OCI-LY7 (cell line): ENCODE measurements around the gene ATR. TPM values are rescaled to one million over a fixed set of nuclear protein-coding genes. Genes with fewer than 3 reads are reported as not detected.
A peak's percentile ranks its signal among the peaks of the same experiment; 100 is the strongest.

ENCODE experiments used
- BruUV-seq: library from RNA; stranded (reverse); fragments of 400-500 nt; replicated peaks from 2 replicates; lab custom pipeline; 2021; lab: Mats Ljungman, UMichigan
- CTCF ChIA-PET: fragments of 300-600 bp; sonication (Branson Sonifier 250); formaldehyde crosslinking; loops from one replicate; lab custom pipeline; 2022; ENCODE audit warnings: antibody characterized with exemption; ENCODE audit not compliant: unreplicated experiment; lab: Charles Lee
- POLR2A ChIA-PET: fragments of 300-600 bp; sonication (Branson Sonifier 250); formaldehyde crosslinking; loops from one replicate; lab custom pipeline; 2022; ENCODE audit warnings: antibody characterized with exemption; lab: Charles Lee
- DNase-seq: peaks from one replicate; pipeline ENCODE4 v3.0.0-alpha.2; 2015; ENCODE audit warnings: low spot score
- H2AFZ ChIP-seq: fragments of 200-600 bp; sonication (generic), shearing (Covaris generic); 2 replicates; pipeline ENCODE4 v1.6.1; 2014; ENCODE audit warnings: mild to moderate bottlenecking, antibody characterized with exemption, low read length, moderate library complexity
- H3K27ac ChIP-seq: fragments of 200-600 bp; sonication (generic); 2 replicates; pipeline ENCODE4 v1.5.1; 2014; ENCODE audit warnings: mixed run types, low read depth, mild to moderate bottlenecking, moderate library complexity, low read length, inconsistent platforms; ENCODE audit not compliant: poor library complexity, severe bottlenecking
- H3K36me3 ChIP-seq: fragments of 200-600 bp; sonication (generic); 2 replicates; pipeline ENCODE4 v1.6.1; 2014; ENCODE audit warnings: mild to moderate bottlenecking, antibody characterized with exemption, low read length, moderate library complexity, mixed read lengths; ENCODE audit not compliant: insufficient read depth
- H3K4me1 ChIP-seq: fragments of 200-600 bp; sonication (generic); 2 replicates; pipeline ENCODE4 v1.5.1; 2014; ENCODE audit warnings: mild to moderate bottlenecking, low read length; ENCODE audit not compliant: insufficient read depth, poor library complexity, severe bottlenecking
- H3K4me2 ChIP-seq: fragments of 200-600 bp; sonication (generic); 2 replicates; pipeline ENCODE4 v1.6.1; 2014; ENCODE audit warnings: mild to moderate bottlenecking, low read length
- H3K4me3 ChIP-seq: fragments of 200-600 bp; sonication (generic); 2 replicates; pipeline ENCODE4 v1.5.1; 2014; ENCODE audit warnings: mild to moderate bottlenecking, low read depth, low read length; ENCODE audit not compliant: poor library complexity, severe bottlenecking
- H3K79me2 ChIP-seq: fragments of 200-600 bp; sonication (generic); 2 replicates; pipeline ENCODE4 v1.6.1; 2016; ENCODE audit warnings: low read depth, mild to moderate bottlenecking, low read length, moderate library complexity, mixed read lengths; ENCODE audit not compliant: insufficient read depth
- H3K9me2 ChIP-seq: fragments of 200-600 bp; sonication (generic); 2 replicates; pipeline ENCODE4 v1.6.1; 2016; ENCODE audit warnings: mild to moderate bottlenecking, low read length, mixed read lengths; ENCODE audit not compliant: insufficient read depth
- H3K9me3 ChIP-seq: fragments of 200-600 bp; sonication (generic); 2 replicates; pipeline ENCODE4 v1.6.1; 2014; ENCODE audit warnings: mild to moderate bottlenecking, mixed run types, low read length, mixed read lengths
- H4K20me1 ChIP-seq: fragments of 200-600 bp; sonication (generic); 2 replicates; pipeline ENCODE4 v1.6.1; 2014; ENCODE audit warnings: mild to moderate bottlenecking, antibody characterized with exemption, low read length, moderate library complexity, mixed read lengths; ENCODE audit not compliant: insufficient read depth
- EZH2phosphoT487 ChIP-seq: fragments of 200-600 bp; sonication (generic); IDR thresholded peaks from 2 replicates; pipeline ENCODE4 v1.6.1; 2018; ENCODE audit warnings: low read depth, borderline replicate concordance, mild to moderate bottlenecking, mixed run types, antibody characterized with exemption, low read length, moderate library complexity, mixed read lengths
- intact Hi-C: fragments of 100-400 bp; cut with micrococcal nuclease; formaldehyde crosslinking; loops from one replicate; pipeline ENCODE4 v1.10.0; 2022; ENCODE audit not compliant: unreplicated experiment
- total RNA-seq, 2 experiments: library from RNA; depleted of rRNA in 1 of 2; stranded (reverse); fragments of >200 nt in 1 of 2; shearing (Covaris generic) in 1 of 2; gene quantifications; 2 replicates each; pipeline ENCODE4 v1.2.3, GENCODE V29; 2014 to 2022
- TF ChIP-seq, protein P1 (sequence below): fragments of 200-600 bp; sonication (generic); conservative IDR thresholded peaks from 2 replicates; pipeline ENCODE4 v1.5.1; 2014; ENCODE audit warnings: mild to moderate bottlenecking, antibody characterized with exemption, low read length, moderate library complexity, mixed read lengths

ATR gene
- total RNA-seq, 2 experiments from 2014 or later: 27.1 to 49.5 TPM

- ChIA-PET CTCF (no interaction called here), POLR2A (interaction anchor here (0.7 to 5.3 kb wide), 4 partner anchors 13 to 25 kb away, joined by 3 to 24 read pairs (median 5); partner anchors contain the start of gene ATR)
- H3K4me1 ChIP-seq: peaks cover 22% of the 10 kb centered on the region
- H3K4me3 ChIP-seq: peak overlapping the region; percentile 83
- peak overlapping the region; percentile 75 for H3K4me2 ChIP-seq
- no peaks in the 10 kb centered on the region for H3K79me2 ChIP-seq
- TF ChIP-seq, protein P1, sequence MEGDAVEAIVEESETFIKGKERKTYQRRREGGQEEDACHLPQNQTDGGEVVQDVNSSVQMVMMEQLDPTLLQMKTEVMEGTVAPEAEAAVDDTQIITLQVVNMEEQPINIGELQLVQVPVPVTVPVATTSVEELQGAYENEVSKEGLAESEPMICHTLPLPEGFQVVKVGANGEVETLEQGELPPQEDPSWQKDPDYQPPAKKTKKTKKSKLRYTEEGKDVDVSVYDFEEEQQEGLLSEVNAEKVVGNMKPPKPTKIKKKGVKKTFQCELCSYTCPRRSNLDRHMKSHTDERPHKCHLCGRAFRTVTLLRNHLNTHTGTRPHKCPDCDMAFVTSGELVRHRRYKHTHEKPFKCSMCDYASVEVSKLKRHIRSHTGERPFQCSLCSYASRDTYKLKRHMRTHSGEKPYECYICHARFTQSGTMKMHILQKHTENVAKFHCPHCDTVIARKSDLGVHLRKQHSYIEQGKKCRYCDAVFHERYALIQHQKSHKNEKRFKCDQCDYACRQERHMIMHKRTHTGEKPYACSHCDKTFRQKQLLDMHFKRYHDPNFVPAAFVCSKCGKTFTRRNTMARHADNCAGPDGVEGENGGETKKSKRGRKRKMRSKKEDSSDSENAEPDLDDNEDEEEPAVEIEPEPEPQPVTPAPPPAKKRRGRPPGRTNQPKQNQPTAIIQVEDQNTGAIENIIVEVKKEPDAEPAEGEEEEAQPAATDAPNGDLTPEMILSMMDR: no peak
- TF ChIP-seq EZH2phosphoT487: no peak
- H3K27ac ChIP-seq: no peak overlapping the region
- H4K20me1 ChIP-seq: no peaks in the 10 kb centered on the region
- intact Hi-C loops: loop anchor here (1.0 to 10.0 kb wide), 3 partner anchors 18 to 1378 kb away; partner anchors contain the start of genes ATR, DIPK2A and TRPC1
- no peak for DNase-seq
- TSS peak; percentile 73 for BruUV-seq
- H3K9me2 ChIP-seq: no peaks in the 10 kb centered on the region
- peak overlapping the region; percentile 94 for H2AFZ ChIP-seq
- no peaks in the 10 kb centered on the region for H3K36me3 ChIP-seq
- no peaks in the 10 kb centered on the region for H3K9me3 ChIP-seq
Measured at GRCh38 chr3:142596726-142597088, 18.2 kb upstream of the ATR start.

GRCh38 chr3:142595951-142596725, 17.6 kb upstream of the ATR start, which contains the start of gene PLS1:
Gene PLS1 (plus strand): TSS chr3:142596393. CDS start chr3:142664238, 67,845 bp downstream.
- no peak for TF ChIP-seq EZH2phosphoT487
- TF ChIP-seq, protein P1: no peak
- Histone ChIP-seq H3K4me2 (peak within 1 kb of the TSS; percentile 75), H4K20me1 (no peaks in the 10 kb centered on the region), H3K9me2 (no peaks in the 10 kb centered on the region), H3K9me3 (no peaks in the 10 kb centered on the region), H3K4me3 (peak within 1 kb of the TSS; percentile 83), H3K27ac (peak within 1 kb of the TSS; percentile 9), H2AFZ (peak within 1 kb of the TSS; percentile 94), H3K79me2 (no peaks in the 10 kb centered on the region), H3K4me1 (peaks cover 21% of the 10 kb centered on the region), H3K36me3 (no peaks in the 10 kb centered on the region)
- ChIA-PET CTCF (no interaction called here), POLR2A (interaction anchor here (0.7 to 5.3 kb wide), 4 partner anchors 13 to 24 kb away, joined by 3 to 24 read pairs (median 5); partner anchors contain the start of gene ATR)
- intact Hi-C loops: loop anchor here (1.0 to 10.0 kb wide), 3 partner anchors 18 to 1379 kb away; partner anchors contain the start of genes ATR, DIPK2A and TRPC1
- BruUV-seq: no TSS peak
- DNase-seq: peak; percentile 89
